ENCODE results near the gene SORCS2. TPM values are rescaled to one million over a fixed set of nuclear protein-coding genes. Genes with fewer than 3 reads are reported as not detected.

The SORCS2 gene
- total RNA-seq, 2 experiments from 2014 or later = 0.03 TPM; not detected in 1

DNA sequence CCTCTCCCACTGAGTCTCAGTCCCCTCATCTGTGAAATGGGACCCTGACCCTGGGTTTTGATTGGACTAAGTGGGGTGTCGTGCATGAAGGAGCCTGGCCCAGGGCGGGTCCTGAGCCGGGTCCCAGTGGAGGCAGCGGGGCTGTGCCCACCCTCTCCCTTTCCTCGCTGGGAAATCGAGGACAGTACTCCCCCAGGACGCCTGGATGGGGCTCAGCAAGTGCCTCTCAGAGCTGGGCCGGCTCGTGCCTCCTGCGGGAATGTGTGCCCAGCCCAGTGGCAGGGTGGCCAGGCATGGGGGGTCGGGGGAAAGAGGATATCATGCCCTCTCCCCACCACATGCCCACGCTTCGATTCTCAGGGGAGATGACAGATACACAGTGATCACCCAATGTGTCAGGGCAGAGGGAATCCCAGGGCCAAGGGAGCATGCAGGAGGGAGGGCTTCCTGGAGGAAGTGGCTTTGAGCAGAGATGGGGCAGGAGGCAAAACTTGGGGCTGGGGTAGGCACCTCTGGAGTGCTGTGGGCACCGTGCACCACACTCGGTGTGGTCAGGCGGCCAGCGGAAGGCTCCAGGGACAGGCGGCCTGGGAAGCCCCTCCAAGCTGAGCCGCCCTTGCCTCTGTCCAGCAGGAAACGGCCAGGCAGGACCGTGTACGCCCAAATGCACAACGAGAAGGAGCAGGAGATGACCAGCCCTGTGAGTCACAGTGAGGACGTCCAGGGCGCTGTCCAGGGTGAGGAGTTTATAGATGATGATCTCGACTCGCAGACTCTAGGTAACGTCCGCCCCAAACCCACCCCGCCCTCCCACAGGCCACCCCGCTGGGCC is 544.3 kb downstream of the SORCS2 start:
- Histone ChIP-seq H3K9me3 (ENCODE audit: low read length) (no peaks in the 10 kb centered on the region), H2AFZ (ENCODE audit: low read length) (no peak overlapping the region), H4K20me1 (ENCODE audit: insufficient read depth, low read length) (no peaks in the 10 kb centered on the region), H3K4me3 (ENCODE audit: low read depth, low read length, poor library complexity, severe bottlenecking) (no peak overlapping the region), H3K4me1 (ENCODE audit: insufficient read depth, low read length, poor library complexity, severe bottlenecking) (no peaks in the 10 kb centered on the region), H3K36me3 (ENCODE audit: insufficient read depth, low read length) (no peaks in the 10 kb centered on the region), H3K27ac (ENCODE audit: low read depth, low read length, poor library complexity, severe bottlenecking) (no peak overlapping the region), H3K9me2 (ENCODE audit: insufficient read depth, low read length) (no peaks in the 10 kb centered on the region), H3K4me2 (ENCODE audit: low read length) (no peak overlapping the region), H3K79me2 (ENCODE audit: insufficient read depth, low read depth, low read length) (no peaks in the 10 kb centered on the region)
- DNase-seq (ENCODE audit: low spot score) = no peak
- CTCF ChIA-PET (ENCODE audit: unreplicated experiment) = no interaction called here
- POLR2A ChIA-PET = no interaction called here
- intact Hi-C loops (cut with micrococcal nuclease; ENCODE audit: unreplicated experiment) = no loop called here
- TF ChIP-seq EZH2phosphoT487 (IDR thresholded peaks at IDR 0.05; ENCODE audit: borderline replicate concordance, low read depth, low read length) = no peak
- TF ChIP-seq, protein P1, sequence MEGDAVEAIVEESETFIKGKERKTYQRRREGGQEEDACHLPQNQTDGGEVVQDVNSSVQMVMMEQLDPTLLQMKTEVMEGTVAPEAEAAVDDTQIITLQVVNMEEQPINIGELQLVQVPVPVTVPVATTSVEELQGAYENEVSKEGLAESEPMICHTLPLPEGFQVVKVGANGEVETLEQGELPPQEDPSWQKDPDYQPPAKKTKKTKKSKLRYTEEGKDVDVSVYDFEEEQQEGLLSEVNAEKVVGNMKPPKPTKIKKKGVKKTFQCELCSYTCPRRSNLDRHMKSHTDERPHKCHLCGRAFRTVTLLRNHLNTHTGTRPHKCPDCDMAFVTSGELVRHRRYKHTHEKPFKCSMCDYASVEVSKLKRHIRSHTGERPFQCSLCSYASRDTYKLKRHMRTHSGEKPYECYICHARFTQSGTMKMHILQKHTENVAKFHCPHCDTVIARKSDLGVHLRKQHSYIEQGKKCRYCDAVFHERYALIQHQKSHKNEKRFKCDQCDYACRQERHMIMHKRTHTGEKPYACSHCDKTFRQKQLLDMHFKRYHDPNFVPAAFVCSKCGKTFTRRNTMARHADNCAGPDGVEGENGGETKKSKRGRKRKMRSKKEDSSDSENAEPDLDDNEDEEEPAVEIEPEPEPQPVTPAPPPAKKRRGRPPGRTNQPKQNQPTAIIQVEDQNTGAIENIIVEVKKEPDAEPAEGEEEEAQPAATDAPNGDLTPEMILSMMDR (conservative IDR thresholded peaks at IDR 0.05; ENCODE audit: low read length) = no peak
- no TSS peak for BruUV-seq (replicated peaks)

DNA sequence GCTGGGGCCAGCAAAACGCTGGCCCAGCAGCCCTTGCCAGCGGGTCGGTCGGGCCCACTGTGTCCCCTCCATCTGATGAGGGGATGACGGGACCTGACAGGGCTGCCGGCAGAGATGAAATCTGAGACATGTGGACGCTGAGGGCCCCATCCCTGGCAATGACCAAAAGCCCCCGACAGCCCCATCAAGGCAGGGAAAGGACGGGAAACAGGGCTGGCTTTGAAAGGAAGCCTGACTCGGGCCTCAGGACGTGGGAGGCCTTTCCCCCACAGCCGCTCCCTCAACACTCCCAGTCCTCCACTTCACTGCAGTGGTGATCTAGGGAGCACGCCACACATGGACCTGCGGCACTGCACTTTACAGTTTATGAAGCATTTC is 544.9 kb downstream of the SORCS2 start:
- no peak for DNase-seq (ENCODE audit: low spot score)
- Histone ChIP-seq H3K36me3 (ENCODE audit: insufficient read depth, low read length) (no peaks in the 10 kb centered on the region), H3K4me1 (ENCODE audit: insufficient read depth, low read length, poor library complexity, severe bottlenecking) (no peaks in the 10 kb centered on the region), H4K20me1 (ENCODE audit: insufficient read depth, low read length) (no peaks in the 10 kb centered on the region), H2AFZ (ENCODE audit: low read length) (no peak overlapping the region), H3K27ac (ENCODE audit: low read depth, low read length, poor library complexity, severe bottlenecking) (no peak overlapping the region), H3K79me2 (ENCODE audit: insufficient read depth, low read depth, low read length) (no peaks in the 10 kb centered on the region), H3K9me2 (ENCODE audit: insufficient read depth, low read length) (no peaks in the 10 kb centered on the region), H3K4me2 (ENCODE audit: low read length) (no peak overlapping the region), H3K9me3 (ENCODE audit: low read length) (no peaks in the 10 kb centered on the region), H3K4me3 (ENCODE audit: low read depth, low read length, poor library complexity, severe bottlenecking) (no peak overlapping the region)
- ChIA-PET CTCF (ENCODE audit: unreplicated experiment) (no interaction called here), POLR2A (no interaction called here)
- intact Hi-C loops (cut with micrococcal nuclease; ENCODE audit: unreplicated experiment) = no loop called here
- no TSS peak for BruUV-seq (replicated peaks)
- TF ChIP-seq EZH2phosphoT487 (IDR thresholded peaks at IDR 0.05; ENCODE audit: borderline replicate concordance, low read depth, low read length) = no peak
- TF ChIP-seq, protein P1 (conservative IDR thresholded peaks at IDR 0.05; ENCODE audit: low read length) = no peak

DNA sequence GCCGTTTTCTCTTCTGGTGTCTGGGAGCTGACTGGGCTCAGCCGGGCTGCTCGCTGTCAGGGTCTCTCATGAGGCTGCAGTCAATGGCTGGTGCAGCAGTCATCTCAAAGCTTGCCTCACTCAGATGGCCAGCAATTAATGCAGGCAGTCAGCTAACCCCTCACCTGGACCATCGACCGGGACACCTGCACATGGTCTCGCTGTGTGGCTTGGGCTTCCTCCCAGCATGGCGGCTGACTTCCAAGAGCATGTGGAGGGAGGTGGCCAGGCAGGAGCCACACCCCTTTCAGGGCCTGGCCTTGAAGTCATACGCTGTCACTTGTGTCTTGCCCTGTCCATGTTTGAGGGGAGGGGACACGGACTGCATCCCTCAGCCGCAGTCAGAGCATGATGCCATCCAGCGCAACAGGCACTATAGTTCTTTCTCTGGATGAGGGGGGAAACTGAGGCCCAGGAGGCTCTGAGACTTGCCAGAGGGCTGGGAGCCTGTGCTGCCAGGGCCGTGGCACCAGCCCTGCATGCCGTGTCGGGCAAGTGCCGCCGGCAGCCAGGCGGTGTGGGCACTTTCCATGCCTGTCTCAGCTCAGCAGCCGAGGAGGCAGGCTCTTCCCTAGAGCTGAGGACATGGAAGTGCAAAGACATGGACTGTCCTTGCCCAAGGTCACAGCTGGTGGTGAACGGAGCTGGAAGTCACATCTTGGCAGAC is 545.6 kb downstream of the SORCS2 start:
- ChIA-PET POLR2A (no interaction called here), CTCF (ENCODE audit: unreplicated experiment) (no interaction called here)
- no peak overlapping the region for H3K4me3 ChIP-seq (ENCODE audit: low read depth, low read length, poor library complexity, severe bottlenecking)
- no TSS peak for BruUV-seq (replicated peaks)
- no peaks in the 10 kb centered on the region for H3K36me3 ChIP-seq (ENCODE audit: insufficient read depth, low read length)
- no peaks in the 10 kb centered on the region for H3K9me3 ChIP-seq (ENCODE audit: low read length)
- no peak overlapping the region for H3K4me2 ChIP-seq (ENCODE audit: low read length)
- H2AFZ ChIP-seq (ENCODE audit: low read length) = no peak overlapping the region
- H4K20me1 ChIP-seq (ENCODE audit: insufficient read depth, low read length) = no peaks in the 10 kb centered on the region
- intact Hi-C loops (cut with micrococcal nuclease; ENCODE audit: unreplicated experiment) = no loop called here
- DNase-seq (ENCODE audit: low spot score) = no peak
- no peak overlapping the region for H3K27ac ChIP-seq (ENCODE audit: low read depth, low read length, poor library complexity, severe bottlenecking)
- TF ChIP-seq EZH2phosphoT487 (IDR thresholded peaks at IDR 0.05; ENCODE audit: borderline replicate concordance, low read depth, low read length) = no peak
- TF ChIP-seq, protein P1 (conservative IDR thresholded peaks at IDR 0.05; ENCODE audit: low read length) = no peak
- no peaks in the 10 kb centered on the region for H3K9me2 ChIP-seq (ENCODE audit: insufficient read depth, low read length)
- no peaks in the 10 kb centered on the region for H3K79me2 ChIP-seq (ENCODE audit: insufficient read depth, low read depth, low read length)
- H3K4me1 ChIP-seq (ENCODE audit: insufficient read depth, low read length, poor library complexity, severe bottlenecking) = no peaks in the 10 kb centered on the region

Measured in OCI-LY7 (cell line).